GM21576 (cell line): ENCODE results near the gene PLK5.
"Not testable (repeated sequence)": the region's sequence is repeated elsewhere in the genome, so short reads cannot be mapped to it uniquely, and the experiment has no call there.

Experiments
- ATAC-seq: cut with Tn5 transposase; IDR thresholded peaks from one replicate; pipeline ENCODE4 v1.9.1; 2021; ENCODE audit warnings: mild to moderate bottlenecking, moderate library complexity; ENCODE audit not compliant: unreplicated experiment

The PLK5 gene

DNA sequence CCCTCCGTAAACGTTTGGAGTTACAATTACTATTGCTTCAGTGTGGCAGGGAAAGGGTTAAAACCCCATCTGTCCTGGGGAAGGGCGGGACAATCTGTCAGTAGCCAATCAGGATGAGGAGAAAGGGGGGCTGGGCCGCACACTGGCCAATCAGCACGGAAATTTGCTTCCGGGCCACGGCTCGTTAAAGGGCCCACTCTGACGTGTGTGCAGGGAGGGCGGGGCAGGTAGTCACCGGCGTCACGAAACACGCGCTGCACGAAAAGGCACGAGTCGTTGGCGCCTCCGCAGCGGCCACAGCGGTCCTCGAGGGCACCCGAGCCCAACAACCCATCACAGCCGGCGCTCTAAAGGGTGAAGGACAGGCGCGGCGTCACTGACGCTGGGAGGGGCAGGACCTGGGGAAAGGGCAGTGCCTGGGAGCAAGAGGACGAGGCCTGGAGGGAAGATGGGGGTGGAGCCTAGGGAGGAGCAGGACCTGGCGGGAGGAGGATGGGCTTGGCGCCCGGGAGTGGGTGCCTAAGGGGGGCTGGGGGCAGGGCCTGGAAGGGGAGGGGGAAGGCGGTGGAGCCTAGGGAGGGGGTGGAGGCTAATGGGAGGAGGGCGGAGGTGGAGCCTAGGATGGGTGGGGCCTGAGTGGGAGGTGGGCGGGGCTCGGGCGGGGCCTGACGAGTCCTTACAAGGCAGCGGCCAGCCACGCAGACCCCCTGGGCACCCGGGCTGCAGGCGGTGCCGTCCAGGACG lies 15.9 kb upstream of the PLK5 start:
- no peak for ATAC-seq

DNA sequence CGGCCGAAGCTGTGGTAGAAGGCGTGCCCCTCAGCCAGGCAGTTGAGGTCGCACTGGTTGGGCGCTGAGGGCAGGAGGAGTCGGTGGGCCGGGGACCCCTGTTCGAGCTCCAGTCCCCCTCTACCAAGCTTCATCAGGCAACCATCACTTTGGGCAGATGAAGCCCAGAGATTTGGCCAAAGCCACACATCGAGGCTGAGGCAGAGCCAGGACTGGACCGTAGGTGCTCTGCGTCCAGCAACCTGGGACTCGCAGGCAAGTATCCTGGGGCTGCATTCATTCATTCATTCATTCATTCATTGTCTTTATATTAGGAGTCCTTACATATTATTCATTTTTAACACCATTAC lies 15.4 kb upstream of the PLK5 start:
- ATAC-seq, result no peak

DNA sequence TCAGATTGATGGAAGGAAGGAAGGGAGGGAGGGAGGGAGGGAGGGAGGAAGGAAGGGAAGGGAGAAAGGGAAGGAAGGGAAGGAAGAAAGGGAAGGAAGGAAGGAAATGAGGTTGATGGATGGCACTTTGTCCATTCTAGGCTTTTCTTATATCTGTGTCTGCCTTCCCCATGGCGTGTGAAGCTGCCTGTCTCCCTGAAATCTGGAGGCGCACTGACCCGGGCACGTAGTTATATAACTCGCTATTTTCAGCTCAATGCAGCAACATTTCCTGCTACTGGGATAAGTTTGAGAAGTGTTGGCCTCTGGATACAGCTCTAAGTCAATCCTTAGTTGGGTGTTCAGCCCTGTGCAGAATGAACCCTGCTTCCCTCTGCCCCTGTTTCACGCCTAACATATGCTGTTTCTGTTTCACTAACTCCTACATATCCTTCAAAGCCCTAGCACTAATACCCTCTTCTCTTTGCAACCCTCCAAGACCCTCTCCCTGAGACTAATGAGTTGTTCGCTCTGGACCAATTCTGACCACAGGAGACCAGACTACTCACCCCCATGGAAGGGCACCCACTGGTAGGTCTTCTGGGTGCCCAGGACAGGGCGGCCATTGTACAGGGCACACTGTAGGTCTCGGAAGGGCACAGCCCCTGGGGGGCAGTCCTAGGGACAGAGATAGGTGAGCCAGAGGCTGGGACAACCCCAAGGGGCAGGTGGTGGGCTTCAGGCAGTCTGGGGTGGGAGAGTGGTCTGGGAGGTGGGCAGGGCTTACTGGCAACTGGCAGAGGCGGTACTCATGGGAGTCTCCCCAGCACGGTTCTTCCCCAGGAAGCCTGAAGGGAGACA lies 14.1 kb upstream of the PLK5 start:
- ATAC-seq, result no peak

DNA sequence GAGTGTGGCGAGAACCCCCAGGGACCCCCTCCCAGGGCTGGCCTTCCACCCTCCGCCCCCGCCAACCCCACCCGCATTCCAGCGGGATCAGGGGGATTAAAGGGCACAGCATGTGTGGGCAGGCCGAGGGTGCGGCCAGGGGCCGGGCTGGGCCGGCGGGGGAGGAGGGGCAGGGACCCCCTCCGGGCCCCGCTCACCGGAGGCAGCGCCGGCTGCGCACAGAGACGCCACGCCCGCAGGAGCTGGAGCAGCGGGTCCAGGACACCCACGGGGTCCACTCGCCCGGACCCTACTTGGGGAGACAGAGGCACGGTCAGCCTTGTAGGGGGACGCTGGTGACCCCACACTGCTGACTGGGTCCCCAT lies 13.5 kb upstream of the PLK5 start:
- no peak for ATAC-seq

- ATAC-seq, result no peak
These were observed 13.1 kb upstream of the PLK5 start for GRCh38 chr19:1510807-1511206.

- ATAC-seq, result no peak
These were observed 12.3 kb upstream of the PLK5 start for GRCh38 chr19:1511318-1512317.

DNA sequence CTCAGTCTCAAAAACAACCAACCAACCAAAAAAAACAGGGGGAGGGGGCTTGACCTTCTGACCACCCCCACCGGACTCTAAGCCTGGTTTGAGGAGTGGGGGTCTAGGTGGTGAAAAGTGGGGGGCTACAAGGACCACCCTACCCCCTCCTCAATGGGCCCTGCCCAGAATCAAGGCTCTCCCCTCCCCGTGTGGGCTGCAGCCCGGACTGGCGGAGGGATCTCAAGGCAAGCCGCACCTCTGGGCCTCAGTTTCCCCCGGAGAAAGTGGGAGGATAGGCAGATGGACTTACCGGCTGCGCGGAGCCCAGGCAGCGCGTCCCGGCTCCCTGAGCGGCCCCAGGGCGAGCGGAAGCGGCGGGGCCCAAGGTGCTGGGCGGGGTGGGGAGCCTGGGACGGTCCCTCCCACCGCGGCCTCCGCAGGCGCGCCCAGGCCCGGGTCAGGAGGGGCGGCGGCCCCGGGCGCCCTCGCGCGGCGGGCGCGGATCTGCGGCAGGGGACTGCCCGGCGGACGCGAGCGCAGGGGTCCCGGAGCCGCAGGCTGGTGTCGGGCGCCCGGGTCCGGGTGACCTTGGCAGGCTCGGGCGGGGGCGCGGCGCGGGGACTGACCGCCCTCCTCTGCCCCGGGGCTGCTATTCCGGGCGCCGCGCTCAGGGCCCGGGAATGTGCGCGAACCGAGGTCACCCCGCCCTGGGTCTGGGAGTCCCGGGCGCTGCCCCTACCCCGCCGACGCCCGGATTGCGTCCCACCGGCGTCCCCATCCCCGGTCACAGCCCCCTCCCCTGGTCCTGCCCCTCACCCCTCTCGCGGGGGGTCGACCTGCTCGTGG lies 11.0 kb upstream of the PLK5 start, which contains the start of gene ADAMTSL5:
Gene ADAMTSL5, minus strand, starts transcription at position 349 of the 828 bp plus-strand sequence. CDS start 2,076 bp downstream, outside the sequence.
- ATAC-seq, result no peak

- no peak for ATAC-seq
These were observed 10.2 kb upstream of the PLK5 start for GRCh38 chr19:1513499-1514294.

- ATAC-seq, result no peak
These were observed 9.6 kb upstream of the PLK5 start for GRCh38 chr19:1514295-1514661.

DNA sequence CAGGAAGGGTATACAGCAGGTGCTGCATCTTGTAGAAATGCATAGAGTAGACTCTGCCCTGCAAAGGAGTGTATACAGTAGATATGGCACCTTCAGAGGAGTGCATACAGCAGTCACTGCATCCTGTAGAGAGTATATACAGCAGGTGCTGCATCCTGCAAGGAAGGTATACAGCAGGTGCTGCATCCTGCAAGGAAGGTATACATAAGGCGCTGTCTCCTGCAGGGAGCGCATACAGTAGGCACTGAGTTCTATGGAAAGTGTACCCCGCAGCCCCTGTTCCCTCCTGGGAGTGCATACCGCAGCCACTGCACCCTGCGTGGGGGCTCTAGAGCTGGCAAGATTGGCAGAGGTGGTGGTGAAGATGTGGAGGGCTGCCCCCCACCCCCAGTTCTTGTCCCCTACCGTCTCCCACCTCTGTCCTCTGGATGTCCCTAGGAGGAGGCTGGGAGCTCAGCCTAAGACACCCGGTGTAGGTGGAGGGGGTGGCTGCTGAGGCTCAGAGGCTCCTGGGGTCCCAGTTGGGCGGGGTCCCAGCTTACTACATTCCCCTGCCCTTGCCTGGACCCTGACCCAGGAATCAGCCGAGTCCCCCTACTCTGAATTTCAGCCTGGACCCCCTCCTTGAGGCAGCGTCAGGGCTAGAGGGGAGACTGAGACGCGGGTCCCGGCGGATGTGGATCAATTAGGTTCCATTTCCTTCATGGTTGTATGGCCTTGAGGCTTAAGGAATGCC lies 8.7 kb upstream of the PLK5 start:
- no peak for ATAC-seq

GRCh38 chr19:1516395-1516753 lies 7.5 kb upstream of the PLK5 start:
- ATAC-seq, result no peak

GRCh38 chr19:1518471-1518870 lies 5.4 kb upstream of the PLK5 start:
- no peak for ATAC-seq

GRCh38 chr19:1519802-1520201 lies 4.1 kb upstream of the PLK5 start:
- ATAC-seq, result not testable (repeated sequence)

DNA sequence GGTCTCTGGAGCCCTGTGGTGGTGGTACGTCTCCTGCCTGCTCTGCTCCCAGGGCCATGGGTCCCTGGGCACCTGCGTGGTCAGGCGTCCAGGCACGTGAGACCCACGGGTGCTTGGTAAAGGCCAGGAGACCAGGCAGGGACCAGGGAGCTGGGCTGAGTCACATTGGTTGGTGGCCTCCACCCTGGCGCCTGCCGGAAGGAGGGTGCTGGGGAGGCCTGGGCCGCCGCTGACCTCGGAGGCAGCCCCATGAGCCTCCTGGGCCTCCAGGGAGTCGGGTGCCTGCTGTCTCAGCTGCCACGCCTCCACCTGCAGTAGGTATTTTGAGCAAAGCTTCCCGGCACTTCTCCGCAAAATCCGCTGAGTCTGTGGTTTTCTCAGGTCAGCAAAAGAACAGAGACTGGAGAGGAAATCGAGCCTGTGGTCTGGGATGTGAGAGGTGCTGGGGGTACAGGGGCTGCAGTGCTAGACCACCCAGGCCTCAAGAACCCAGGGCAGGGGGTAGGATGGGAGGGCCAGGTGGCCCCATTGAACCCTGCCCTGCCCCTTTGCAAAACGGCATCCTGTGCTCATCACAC lies 3.6 kb upstream of the PLK5 start:
- no peak for ATAC-seq

GRCh38 chr19:1521636-1522035 lies 2.2 kb upstream of the PLK5 start:
- ATAC-seq, result no peak

DNA sequence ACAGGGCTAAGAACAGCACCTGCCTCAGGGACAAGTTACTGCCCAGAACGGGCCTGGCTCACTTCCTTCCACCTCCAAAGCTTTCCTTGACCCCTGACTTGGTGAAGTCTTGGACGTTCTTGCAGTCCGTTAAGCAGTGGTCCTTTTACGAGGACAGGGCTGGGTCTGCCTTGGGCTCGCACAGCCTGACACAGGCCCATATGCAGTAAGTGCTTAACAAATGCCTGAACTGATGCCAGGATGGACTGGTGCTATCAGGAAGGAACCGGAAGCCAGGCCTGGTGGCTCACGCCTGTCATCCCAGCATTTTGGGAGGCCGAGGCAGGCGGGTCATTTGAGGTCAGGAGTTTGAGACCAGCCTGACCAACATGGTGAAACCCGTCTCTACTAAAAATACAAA lies 1.8 kb upstream of the PLK5 start:
- ATAC-seq, result no peak

GRCh38 chr19:1522838-1523237 lies 1.0 kb upstream of the PLK5 start:
- no peak for ATAC-seq

GRCh38 chr19:1524287-1524971 lies 552 bp downstream of the PLK5 start:
- ATAC-seq, result no peak
